Astrocyte (in vitro differentiated cells and primary cell): ENCODE data around the gene MYOD1. TPM values are rescaled to one million over a fixed set of nuclear protein-coding genes. Genes with fewer than 3 reads are reported as not detected.

Experiments used
- DNase-seq: peaks from one replicate; pipeline ENCODE4 v3.0.0-alpha.2; 2010; ENCODE audit warnings: low read depth
- FAIRE-seq: peaks from 2 replicates; lab custom pipeline; 2011; peaks lifted over from hg19 to GRCh38; lab: Jason Lieb, UNC
- H2AFZ ChIP-seq: 2 replicates; pipeline ENCODE4 v1.6.0; 2012; ENCODE audit warnings: low read depth, low read length, inconsistent platforms
- H3K27ac ChIP-seq: 2 replicates; pipeline ENCODE4 v1.5.1; 2011; ENCODE audit warnings: low read depth, low read length, inconsistent platforms
- H3K27me3 ChIP-seq: 2 replicates; pipeline ENCODE4 v1.6.0; 2011; ENCODE audit warnings: low read length, inconsistent platforms; ENCODE audit not compliant: insufficient read depth
- H3K36me3 ChIP-seq: 2 replicates; pipeline ENCODE4 v1.5.1; 2011; ENCODE audit warnings: low read length, inconsistent platforms; ENCODE audit not compliant: insufficient read depth
- H3K4me1 ChIP-seq: 2 replicates; pipeline ENCODE4 v1.5.1; 2011; ENCODE audit warnings: low read length, inconsistent platforms; ENCODE audit not compliant: insufficient read depth
- H3K4me2 ChIP-seq: 2 replicates; pipeline ENCODE4 v1.6.0; 2012; ENCODE audit warnings: low read length, inconsistent platforms
- H3K4me3 ChIP-seq: 2 replicates; pipeline ENCODE4 v1.5.1; 2011; ENCODE audit warnings: low read depth, mild to moderate bottlenecking, low read length, inconsistent platforms; ENCODE audit not compliant: insufficient read depth
- H3K79me2 ChIP-seq: 2 replicates; pipeline ENCODE4 v1.6.0; 2012; ENCODE audit warnings: mild to moderate bottlenecking, low read length, inconsistent platforms; ENCODE audit not compliant: insufficient read depth
- H3K9ac ChIP-seq: 2 replicates; pipeline ENCODE4 v1.6.0; 2012; ENCODE audit warnings: mild to moderate bottlenecking, low read length, inconsistent platforms
- H3K9me3 ChIP-seq: 2 replicates; pipeline ENCODE4 v1.5.1; 2012; ENCODE audit warnings: low read depth, mild to moderate bottlenecking, low read length, inconsistent platforms; ENCODE audit not compliant: insufficient read depth
- H4K20me1 ChIP-seq: 2 replicates; pipeline ENCODE4 v1.6.0; 2012; ENCODE audit warnings: low read length, inconsistent platforms; ENCODE audit not compliant: insufficient read depth
- H3K27ac Mint-ChIP-seq: one replicate; pipeline ENCODE4 v1.8.0; 2021; ENCODE audit warnings: mild to moderate bottlenecking, mixed read lengths; ENCODE audit not compliant: unreplicated experiment
- H3K27me3 Mint-ChIP-seq: one replicate; pipeline ENCODE4 v1.8.0; 2021; ENCODE audit warnings: low read depth, mixed read lengths; ENCODE audit not compliant: unreplicated experiment
- H3K36me3 Mint-ChIP-seq: one replicate; pipeline ENCODE4 v1.8.0; 2021; ENCODE audit warnings: low read depth, mixed read lengths; ENCODE audit not compliant: unreplicated experiment
- H3K4me1 Mint-ChIP-seq: one replicate; pipeline ENCODE4 v1.8.0; 2021; ENCODE audit warnings: low read depth, mixed read lengths; ENCODE audit not compliant: unreplicated experiment
- H3K4me3 Mint-ChIP-seq: one replicate; pipeline ENCODE4 v1.8.0; 2021; ENCODE audit warnings: mild to moderate bottlenecking, moderate library complexity, mixed read lengths; ENCODE audit not compliant: unreplicated experiment
- H3K9me3 Mint-ChIP-seq: one replicate; pipeline ENCODE4 v1.8.0; 2021; ENCODE audit warnings: mild to moderate bottlenecking, mixed read lengths; ENCODE audit not compliant: unreplicated experiment
- CTCF ChIP-seq: IDR thresholded peaks from 2 replicates; pipeline ENCODE4 v1.5.1; 2011; ENCODE audit warnings: low read depth, mild to moderate bottlenecking, inconsistent platforms, low read length, moderate library complexity; ENCODE audit not compliant: insufficient read depth
- EZH2 ChIP-seq: IDR thresholded peaks from 2 replicates; pipeline ENCODE4 v1.6.1; 2012; ENCODE audit warnings: mild to moderate bottlenecking, low read length, inconsistent platforms; ENCODE audit not compliant: insufficient read depth
- total RNA-seq: library from RNA; stranded (reverse); gene quantifications from 2 replicates; pipeline ENCODE4 v1.2.1, GENCODE V29; 2021

Gene MYOD1
- total RNA-seq, 1 donor from 2014 or later = not detected

GRCh38 chr11:17695454-17696441 is 23.6 kb upstream of the MYOD1 start:
- TF ChIP-seq CTCF (no peak), EZH2 (peak; percentile 94)
- no peaks in the 10 kb centered on the region for H3K79me2 ChIP-seq
- no peak overlapping the region for H3K27ac ChIP-seq
- peaks cover 2% of the 10 kb centered on the region for H3K4me1 Mint-ChIP-seq
- H3K36me3 ChIP-seq = no peaks in the 10 kb centered on the region
- H3K4me3 ChIP-seq = no peak overlapping the region
- H3K9me3 Mint-ChIP-seq = peaks cover 4% of the 10 kb centered on the region
- no peaks in the 10 kb centered on the region for H3K36me3 Mint-ChIP-seq
- no peaks in the 10 kb centered on the region for H3K9me3 ChIP-seq
- no peak overlapping the region for H2AFZ ChIP-seq
- FAIRE-seq (no peak), DNase-seq (no peak)
- no peak overlapping the region for H3K9ac ChIP-seq
- H4K20me1 ChIP-seq = no peaks in the 10 kb centered on the region
- H3K27me3 Mint-ChIP-seq = peaks cover 53% of the 10 kb centered on the region
- H3K4me1 ChIP-seq = no peaks in the 10 kb centered on the region
- peaks cover 27% of the 10 kb centered on the region for H3K27me3 ChIP-seq
- no peak overlapping the region for H3K4me2 ChIP-seq
- H3K4me3 Mint-ChIP-seq = no peak overlapping the region
- no peak overlapping the region for H3K27ac Mint-ChIP-seq

- TF ChIP-seq CTCF (no peak), EZH2 (no peak)
- Mint-ChIP-seq H3K4me1 (peaks cover 2% of the 10 kb centered on the region), H3K4me3 (no peak overlapping the region), H3K27ac (no peak overlapping the region), H3K36me3 (no peaks in the 10 kb centered on the region), H3K9me3 (peaks cover 4% of the 10 kb centered on the region), H3K27me3 (peaks cover 47% of the 10 kb centered on the region)
- Histone ChIP-seq H3K79me2 (no peaks in the 10 kb centered on the region), H3K9me3 (no peaks in the 10 kb centered on the region), H4K20me1 (no peaks in the 10 kb centered on the region), H3K27me3 (peaks cover 27% of the 10 kb centered on the region), H2AFZ (no peak overlapping the region), H3K9ac (no peak overlapping the region), H3K36me3 (no peaks in the 10 kb centered on the region), H3K4me2 (no peak overlapping the region), H3K4me1 (no peaks in the 10 kb centered on the region), H3K27ac (no peak overlapping the region), H3K4me3 (no peak overlapping the region)
- no peak for FAIRE-seq
- no peak for DNase-seq
These were observed 22.6 kb upstream of the MYOD1 start for GRCh38 chr11:17696741-17697140.
